Panc1 (cell line): ENCODE data around the gene ZNF451. TPM values are rescaled to one million over a fixed set of nuclear protein-coding genes. Genes with fewer than 3 reads are reported as not detected.

ENCODE experiments used
- ATAC-seq: fragments of 200-7000 bp; cut with Tn5 transposase; 2 replicates; pipeline ENCODE4 v1.9.1; 2020; ENCODE audit warnings: mild to moderate bottlenecking, moderate library complexity
- BruUV-seq: library from RNA; stranded (reverse); fragments of 400-500 nt; replicated peaks from 2 replicates; lab custom pipeline; 2021; lab: Mats Ljungman, UMichigan
- CTCF ChIA-PET: fragments of 300-600 bp; sonication (Branson Sonifier 250); formaldehyde crosslinking; loops from one replicate; lab custom pipeline; 2022; ENCODE audit warnings: antibody characterized with exemption; lab: Charles Lee
- POLR2A ChIA-PET: fragments of 300-600 bp; sonication (Branson Sonifier 250); formaldehyde crosslinking; loops from one replicate; lab custom pipeline; 2022; ENCODE audit warnings: antibody characterized with exemption; lab: Charles Lee
- DNase-seq: peaks from one replicate; pipeline ENCODE4 v3.0.0-alpha.2; 2010; ENCODE audit warnings: low read depth, low spot score
- H3K27ac ChIP-seq: 2 replicates; pipeline ENCODE4 v1.5.1; 2011; ENCODE audit warnings: mild to moderate bottlenecking, low read length, inconsistent platforms
- H3K27me3 ChIP-seq: fragments of 200-500 bp; sonication (Bioruptor generic); 2 replicates; pipeline ENCODE4 v1.6.0; 2014; ENCODE audit warnings: low read length, inconsistent platforms; ENCODE audit not compliant: control insufficient read depth, insufficient read depth
- H3K36me3 ChIP-seq: fragments of 200-500 bp; sonication (Bioruptor generic); 2 replicates; pipeline ENCODE4 v1.5.1; 2014; ENCODE audit warnings: inconsistent platforms, mild to moderate bottlenecking, low read length, moderate library complexity; ENCODE audit not compliant: control insufficient read depth, insufficient read depth
- H3K4me1 ChIP-seq: 2 replicates; pipeline ENCODE4 v1.5.1; 2011; ENCODE audit warnings: inconsistent platforms, mild to moderate bottlenecking, low read length, moderate library complexity; ENCODE audit not compliant: control insufficient read depth, insufficient read depth
- H3K4me3 ChIP-seq, 2 experiments: 2 replicates each; pipeline ENCODE4 v1.5.1; 2011 to 2012; ENCODE audit warnings: low read depth in 2 of 2, low read length in 2 of 2, mild to moderate bottlenecking in 2 of 2, inconsistent platforms in 1 of 2, moderate library complexity in 1 of 2
- H3K9me3 ChIP-seq: fragments of 200-500 bp; sonication (Bioruptor generic); 2 replicates; pipeline ENCODE4 v1.5.1; 2014; ENCODE audit warnings: low read depth, mild to moderate bottlenecking, inconsistent platforms, low read length, moderate library complexity; ENCODE audit not compliant: control insufficient read depth, insufficient read depth
- CTCF ChIP-seq: fragments of 450-650 bp; IDR thresholded peaks from 2 replicates; pipeline ENCODE4 v1.5.1; 2017; ENCODE audit warnings: mild to moderate bottlenecking
- POLR2AphosphoS5 ChIP-seq: IDR thresholded peaks from 2 replicates; pipeline ENCODE4 v1.6.1; 2012; ENCODE audit warnings: mild to moderate bottlenecking, low read depth, low read length, moderate library complexity
- REST ChIP-seq, 2 experiments: IDR thresholded peaks; 2 replicates each; pipeline ENCODE4 v1.6.1; 2011 to 2012; ENCODE audit warnings: low read depth in 2 of 2, control low read depth in 1 of 2, low read length in 1 of 2, mild to moderate bottlenecking in 1 of 2, moderate library complexity in 1 of 2; ENCODE audit not compliant: insufficient read depth in 1 of 2
- SIN3A ChIP-seq: IDR thresholded peaks from 2 replicates; pipeline ENCODE4 v1.6.1; 2012; ENCODE audit warnings: low read depth, mild to moderate bottlenecking, low read length, moderate library complexity, borderline replicate concordance; ENCODE audit not compliant: insufficient read depth
- TCF7L2 ChIP-seq: IDR thresholded peaks from 2 replicates; pipeline ENCODE4 v1.6.1; 2011; ENCODE audit warnings: mild to moderate bottlenecking, low read depth, low read length, inconsistent platforms
- in situ Hi-C: cut with HindIII; loops from 2 replicates; pipeline ENCODE4 v1.10.0; 2016; ENCODE audit warnings: low sequenced_read_pairs, low pct_unique_long_range_greater_than_20kb
- intact Hi-C: fragments of 100-400 bp; cut with micrococcal nuclease; formaldehyde crosslinking; loops from one replicate; pipeline ENCODE4 v1.10.0; 2022; ENCODE audit not compliant: unreplicated experiment
- total RNA-seq: library from RNA; stranded (reverse); gene quantifications from one replicate; pipeline ENCODE4 v1.2.1, GENCODE V29; 2021; ENCODE audit not compliant: unreplicated experiment

Gene ZNF451
- total RNA-seq, 1 experiment from 2014 or later = 71.1 TPM

- in situ Hi-C loops = no loop called here
- no peak for TF ChIP-seq TCF7L2
- 0 out of 2 replicates have a peak, but pooled peaks have one; percentile 16 for TF ChIP-seq SIN3A
- TF ChIP-seq REST (IDR thresholded peaks at IDR 0.05; ENCODE audit: insufficient read depth in 1 of 2, low read depth in 2 of 2, low read length in 1 of 2) = no peak
- no peak for TF ChIP-seq CTCF
- POLR2A ChIA-PET = interaction anchor here (1.4 kb wide), 1 partner anchor 61 kb away, joined by 3 read pairs; no protein-coding TSS in a partner anchor
- Histone ChIP-seq H3K4me3 (peak overlapping the region; percentile 89 to 92), H3K27me3 (no peaks in the 10 kb centered on the region), H3K9me3 (no peaks in the 10 kb centered on the region), H3K4me1 (peaks cover 50% of the 10 kb centered on the region), H3K36me3 (peaks cover 13% of the 10 kb centered on the region), H3K27ac (peak overlapping the region; percentile 95)
- no peak for ATAC-seq
- BruUV-seq = no TSS peak
- DNase-seq = peak; percentile 30
- CTCF ChIA-PET = interaction anchor here (1.3 kb wide), 1 partner anchor 17 kb away, joined by 3 read pairs; no protein-coding TSS in a partner anchor
- intact Hi-C loops = loop anchor here (10.0 kb wide), 1 partner anchor 218 kb away; the partner anchor contains the start of gene BEND6
Measured at GRCh38 chr6:57173056-57173885, 83.3 kb downstream of the ZNF451 start.

- no peak for ATAC-seq
- TSS peak; percentile 55 for BruUV-seq
- ChIA-PET POLR2A (no interaction called here), CTCF (interaction anchor here (0.6 kb wide), 1 partner anchor 581 kb away, joined by 3 read pairs; no protein-coding TSS in a partner anchor)
- peak overlapping the region; percentile 89 to 92 for H3K4me3 ChIP-seq
- H3K4me1 ChIP-seq = peaks cover 54% of the 10 kb centered on the region
- TF ChIP-seq POLR2AphosphoS5 (no peak), CTCF (no peak), REST (IDR thresholded peaks at IDR 0.05; ENCODE audit: insufficient read depth in 1 of 2, low read depth in 2 of 2, low read length in 1 of 2) (no peak), SIN3A (no peak), TCF7L2 (no peak)
- peak overlapping the region; percentile 95 for H3K27ac ChIP-seq
- intact Hi-C loops = loop anchor here (10.0 kb wide), 1 partner anchor 219 kb away; the partner anchor contains the start of gene BEND6
- DNase-seq = peak; percentile 61
- peaks cover 6% of the 10 kb centered on the region for H3K36me3 ChIP-seq
- no peaks in the 10 kb centered on the region for H3K27me3 ChIP-seq
- in situ Hi-C loops = no loop called here
- no peaks in the 10 kb centered on the region for H3K9me3 ChIP-seq
Measured at GRCh38 chr6:57173886-57174510, 84.0 kb downstream of the ZNF451 start.
